NCI-H2081 treated with DMSO at 0.1 percent for 48 hours (cell line): ENCODE data around the gene PAPLN.
"Not testable (repeated sequence)": the region's sequence is repeated elsewhere in the genome, so short reads cannot be mapped to it uniquely, and the experiment has no call there.

Experiments used
- DNase-seq: peaks from one replicate; lab custom pipeline; 2025; lab: John Stamatoyannopoulos, UW

The PAPLN gene, protein sequence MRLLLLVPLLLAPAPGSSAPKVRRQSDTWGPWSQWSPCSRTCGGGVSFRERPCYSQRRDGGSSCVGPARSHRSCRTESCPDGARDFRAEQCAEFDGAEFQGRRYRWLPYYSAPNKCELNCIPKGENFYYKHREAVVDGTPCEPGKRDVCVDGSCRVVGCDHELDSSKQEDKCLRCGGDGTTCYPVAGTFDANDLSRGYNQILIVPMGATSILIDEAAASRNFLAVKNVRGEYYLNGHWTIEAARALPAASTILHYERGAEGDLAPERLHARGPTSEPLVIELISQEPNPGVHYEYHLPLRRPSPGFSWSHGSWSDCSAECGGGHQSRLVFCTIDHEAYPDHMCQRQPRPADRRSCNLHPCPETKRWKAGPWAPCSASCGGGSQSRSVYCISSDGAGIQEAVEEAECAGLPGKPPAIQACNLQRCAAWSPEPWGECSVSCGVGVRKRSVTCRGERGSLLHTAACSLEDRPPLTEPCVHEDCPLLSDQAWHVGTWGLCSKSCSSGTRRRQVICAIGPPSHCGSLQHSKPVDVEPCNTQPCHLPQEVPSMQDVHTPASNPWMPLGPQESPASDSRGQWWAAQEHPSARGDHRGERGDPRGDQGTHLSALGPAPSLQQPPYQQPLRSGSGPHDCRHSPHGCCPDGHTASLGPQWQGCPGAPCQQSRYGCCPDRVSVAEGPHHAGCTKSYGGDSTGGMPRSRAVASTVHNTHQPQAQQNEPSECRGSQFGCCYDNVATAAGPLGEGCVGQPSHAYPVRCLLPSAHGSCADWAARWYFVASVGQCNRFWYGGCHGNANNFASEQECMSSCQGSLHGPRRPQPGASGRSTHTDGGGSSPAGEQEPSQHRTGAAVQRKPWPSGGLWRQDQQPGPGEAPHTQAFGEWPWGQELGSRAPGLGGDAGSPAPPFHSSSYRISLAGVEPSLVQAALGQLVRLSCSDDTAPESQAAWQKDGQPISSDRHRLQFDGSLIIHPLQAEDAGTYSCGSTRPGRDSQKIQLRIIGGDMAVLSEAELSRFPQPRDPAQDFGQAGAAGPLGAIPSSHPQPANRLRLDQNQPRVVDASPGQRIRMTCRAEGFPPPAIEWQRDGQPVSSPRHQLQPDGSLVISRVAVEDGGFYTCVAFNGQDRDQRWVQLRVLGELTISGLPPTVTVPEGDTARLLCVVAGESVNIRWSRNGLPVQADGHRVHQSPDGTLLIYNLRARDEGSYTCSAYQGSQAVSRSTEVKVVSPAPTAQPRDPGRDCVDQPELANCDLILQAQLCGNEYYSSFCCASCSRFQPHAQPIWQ

GRCh38 chr14:73237219-73237785, at the start of gene PAPLN:
Gene PAPLN, plus strand, starts transcription at chr14:73237506. Its CDS starts 2,273 bp downstream, at chr14:73239779.
- DNase-seq = no peak

DNA sequence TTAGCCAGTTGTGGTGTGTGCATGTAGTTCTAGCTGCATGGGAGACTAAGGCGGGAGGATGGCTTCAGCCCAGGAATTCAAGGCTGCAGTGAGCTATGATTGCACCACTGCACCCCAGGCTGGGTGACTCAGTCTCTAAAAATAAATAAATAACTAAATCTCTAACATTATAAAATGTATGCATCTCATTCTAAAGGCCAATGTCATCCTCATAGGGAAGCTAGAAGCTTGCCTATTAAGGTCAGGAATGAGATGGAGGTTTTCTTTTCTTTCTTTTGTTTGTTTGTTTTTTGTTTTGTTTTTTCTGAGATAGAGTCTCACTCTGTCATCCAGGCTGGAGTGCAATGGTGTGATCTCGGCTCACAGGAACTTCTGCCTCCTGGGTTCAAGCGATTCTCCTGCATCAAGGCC, 48.8 kb upstream of the PAPLN start:
- DNase-seq = no peak

DNA sequence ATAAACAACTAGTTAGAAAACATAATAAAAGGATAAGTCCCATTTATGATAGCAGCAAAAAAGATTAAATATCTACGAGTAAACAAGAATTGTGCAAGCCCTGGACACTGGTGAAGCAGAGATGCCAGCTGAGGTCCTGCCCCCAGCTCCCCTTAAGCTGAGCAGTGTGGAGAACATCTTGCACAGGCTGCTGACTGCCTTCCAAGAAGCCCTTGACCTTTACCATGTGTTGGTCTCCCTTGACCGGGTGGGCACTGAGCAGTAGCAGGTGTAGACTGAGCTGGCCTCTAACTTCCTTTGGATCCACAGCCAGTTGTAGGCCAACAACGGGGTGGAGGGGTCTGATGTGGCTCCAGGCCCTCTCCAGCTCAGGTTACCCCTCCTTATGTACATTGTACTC, 47.7 kb upstream of the PAPLN start:
- DNase-seq = no peak

DNA sequence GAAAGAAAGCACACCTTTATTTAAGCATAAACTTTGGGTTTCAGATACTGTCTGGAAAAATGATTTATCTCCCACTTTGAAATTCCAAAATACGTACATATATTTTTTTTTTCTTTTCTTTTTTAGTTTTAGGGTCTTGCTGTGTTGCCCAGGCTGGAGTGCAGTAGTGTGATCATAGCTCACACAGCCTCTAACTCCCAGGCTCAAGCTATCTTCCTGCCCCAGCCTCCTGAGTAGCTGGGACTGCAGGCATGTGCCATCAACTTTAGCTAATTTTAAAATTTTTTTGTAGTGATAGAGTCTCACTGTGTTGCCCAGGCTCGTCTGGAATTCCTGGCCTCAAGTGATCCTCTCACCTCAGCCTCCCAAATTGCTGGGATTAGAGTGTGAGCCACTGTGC, 45.9 kb upstream of the PAPLN start:
- DNase-seq = no peak

GRCh38 chr14:73194306-73194705, 43.0 kb upstream of the PAPLN start:
- not testable (repeated sequence) for DNase-seq

DNA sequence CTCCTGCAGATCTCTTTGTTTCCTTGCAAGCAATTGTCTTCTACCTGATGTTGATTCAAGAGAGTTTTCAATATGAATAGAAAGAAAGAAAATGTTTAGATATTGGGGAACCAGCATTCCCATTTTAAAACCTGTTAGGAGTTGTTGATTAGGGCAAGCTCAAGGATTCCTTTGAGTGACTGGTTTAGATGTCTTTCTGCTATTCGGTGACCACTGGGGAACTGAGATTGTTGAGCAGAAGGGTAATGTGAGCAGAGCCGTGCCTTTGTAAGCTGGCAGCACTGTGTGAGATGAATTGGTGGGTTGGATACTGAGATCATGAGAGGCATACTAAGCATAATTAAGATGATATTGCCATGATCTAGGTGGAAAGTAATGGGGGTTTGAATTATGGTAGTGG, 39.1 kb upstream of the PAPLN start:
- no peak for DNase-seq

GRCh38 chr14:73203527-73203926, 33.8 kb upstream of the PAPLN start:
- DNase-seq = no peak

- no peak for DNase-seq
These were observed 29.7 kb upstream of the PAPLN start for GRCh38 chr14:73207615-73208014.

- no peak for DNase-seq
These were observed 28.9 kb upstream of the PAPLN start for GRCh38 chr14:73208390-73208789.

GRCh38 chr14:73208846-73209245, 28.5 kb upstream of the PAPLN start:
- no peak for DNase-seq

DNA sequence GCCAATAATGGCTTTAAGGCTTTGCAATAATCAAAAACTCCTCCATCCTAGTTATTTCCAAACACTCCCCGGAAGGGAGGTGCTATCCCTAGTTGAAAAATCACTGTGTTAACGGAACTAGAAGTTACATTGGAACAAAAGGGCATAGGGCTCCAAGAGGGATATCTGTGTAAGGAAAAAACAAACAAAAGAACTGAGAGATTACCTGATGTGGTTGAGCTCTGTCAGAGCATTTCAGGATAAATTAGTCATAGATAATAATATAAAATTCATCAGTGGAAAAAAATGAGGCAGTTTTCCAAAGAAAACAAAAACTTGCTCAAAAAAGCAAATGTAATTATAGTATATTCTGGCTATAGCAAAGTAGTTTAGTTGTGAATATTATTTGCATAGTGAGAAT, 27.4 kb upstream of the PAPLN start:
- DNase-seq = no peak

- no peak for DNase-seq
These were observed 25.9 kb upstream of the PAPLN start for GRCh38 chr14:73211251-73212040.

DNA sequence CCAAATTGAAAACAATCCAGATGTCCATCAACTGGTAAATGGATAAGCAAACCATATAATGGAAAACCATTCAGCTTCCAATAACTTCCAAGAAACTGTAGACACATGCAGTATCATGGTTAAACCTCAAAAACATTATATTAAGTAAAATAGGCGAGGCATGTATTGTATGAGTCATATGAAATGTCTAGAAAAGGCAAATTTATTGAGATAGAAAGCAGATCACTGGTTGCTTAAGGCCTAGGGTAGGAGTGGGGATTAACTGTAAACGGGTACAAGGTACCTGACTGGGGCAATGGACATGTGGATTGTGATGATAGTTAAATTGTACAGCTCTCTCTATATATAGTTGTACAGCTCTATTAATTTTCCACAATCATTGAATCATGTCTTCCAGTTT, 21.3 kb upstream of the PAPLN start:
- DNase-seq = no peak

GRCh38 chr14:73217411-73217810, 19.9 kb upstream of the PAPLN start:
- no peak for DNase-seq

DNA sequence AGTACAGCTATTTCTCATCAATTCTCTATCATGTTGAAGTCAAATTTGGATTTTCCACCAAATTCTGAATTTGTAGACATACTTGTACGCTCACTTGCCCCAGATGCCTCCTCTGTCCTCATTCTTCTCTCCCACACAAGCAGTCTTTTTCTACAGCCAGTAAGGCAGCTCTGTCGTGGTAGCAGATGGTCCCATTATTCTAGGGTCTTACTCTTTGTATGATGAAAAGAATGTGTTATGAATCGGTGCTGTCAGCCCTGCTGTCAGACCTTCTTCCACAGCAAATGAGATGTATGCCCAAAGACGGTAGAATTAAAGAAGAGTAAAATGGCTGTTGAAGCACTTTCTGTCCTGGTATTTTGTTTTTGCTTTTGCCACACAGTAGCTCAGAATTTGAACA, 17.2 kb upstream of the PAPLN start:
- no peak for DNase-seq

DNA sequence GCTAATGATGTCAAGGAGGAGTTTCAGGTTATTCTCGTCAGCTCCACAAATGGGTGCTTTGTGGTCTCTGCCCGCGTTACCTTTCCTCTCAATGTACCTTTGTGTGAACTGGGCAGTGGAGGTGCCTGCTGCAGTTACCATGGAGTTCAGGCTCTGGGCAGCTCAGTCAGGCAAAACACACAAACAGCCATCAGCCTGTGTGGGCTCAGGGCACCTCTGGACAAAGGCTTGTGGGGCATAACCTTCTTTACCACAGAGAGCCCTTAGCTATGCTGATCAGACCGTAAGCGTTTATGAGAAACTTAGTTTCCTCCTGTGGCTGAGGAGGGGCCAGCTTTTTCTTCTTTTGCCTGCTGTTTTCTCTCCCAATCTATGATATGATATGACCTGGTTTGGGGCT, 16.7 kb upstream of the PAPLN start:
- no peak for DNase-seq

- no peak for DNase-seq
These were observed 15.4 kb upstream of the PAPLN start for GRCh38 chr14:73221945-73222344.

DNA sequence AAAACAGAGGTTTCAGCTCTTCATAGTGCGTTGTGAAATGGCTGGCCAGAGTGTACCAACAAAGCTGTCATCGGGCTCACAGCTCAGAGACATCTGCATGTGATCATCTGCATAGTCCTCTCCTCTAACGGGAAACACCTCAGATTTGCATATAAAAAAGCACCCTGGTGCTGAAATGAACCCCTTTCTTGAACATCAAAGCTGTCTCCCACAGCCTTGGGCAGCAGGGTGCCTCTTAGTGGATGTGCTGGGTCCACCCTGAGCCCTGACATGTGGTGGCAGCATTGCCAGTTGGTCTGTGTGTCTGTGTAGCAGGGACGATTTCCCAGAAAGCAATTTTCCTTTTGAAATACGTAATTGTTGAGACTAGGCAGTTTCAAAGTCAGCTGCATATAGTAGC, 14.3 kb upstream of the PAPLN start:
- DNase-seq = no peak

DNA sequence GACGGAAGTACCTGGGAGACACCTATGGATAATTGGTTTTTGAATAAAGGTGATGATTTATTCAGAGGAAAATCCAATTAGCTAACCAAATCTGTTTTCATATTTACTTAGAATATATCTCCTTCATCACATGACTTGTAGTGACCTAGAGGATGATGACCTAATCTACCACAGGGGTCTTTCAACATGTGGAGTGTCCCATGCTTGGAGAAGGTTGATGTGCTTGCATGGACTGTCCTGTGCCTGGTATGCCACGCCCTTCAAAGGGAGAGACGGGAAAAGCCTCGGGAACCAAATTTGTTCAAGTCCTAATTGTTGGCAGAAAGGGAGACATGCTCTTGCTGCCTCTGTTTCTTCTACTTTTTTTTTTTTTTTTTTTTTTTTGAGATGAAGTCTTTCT, 11.8 kb upstream of the PAPLN start:
- no peak for DNase-seq

DNA sequence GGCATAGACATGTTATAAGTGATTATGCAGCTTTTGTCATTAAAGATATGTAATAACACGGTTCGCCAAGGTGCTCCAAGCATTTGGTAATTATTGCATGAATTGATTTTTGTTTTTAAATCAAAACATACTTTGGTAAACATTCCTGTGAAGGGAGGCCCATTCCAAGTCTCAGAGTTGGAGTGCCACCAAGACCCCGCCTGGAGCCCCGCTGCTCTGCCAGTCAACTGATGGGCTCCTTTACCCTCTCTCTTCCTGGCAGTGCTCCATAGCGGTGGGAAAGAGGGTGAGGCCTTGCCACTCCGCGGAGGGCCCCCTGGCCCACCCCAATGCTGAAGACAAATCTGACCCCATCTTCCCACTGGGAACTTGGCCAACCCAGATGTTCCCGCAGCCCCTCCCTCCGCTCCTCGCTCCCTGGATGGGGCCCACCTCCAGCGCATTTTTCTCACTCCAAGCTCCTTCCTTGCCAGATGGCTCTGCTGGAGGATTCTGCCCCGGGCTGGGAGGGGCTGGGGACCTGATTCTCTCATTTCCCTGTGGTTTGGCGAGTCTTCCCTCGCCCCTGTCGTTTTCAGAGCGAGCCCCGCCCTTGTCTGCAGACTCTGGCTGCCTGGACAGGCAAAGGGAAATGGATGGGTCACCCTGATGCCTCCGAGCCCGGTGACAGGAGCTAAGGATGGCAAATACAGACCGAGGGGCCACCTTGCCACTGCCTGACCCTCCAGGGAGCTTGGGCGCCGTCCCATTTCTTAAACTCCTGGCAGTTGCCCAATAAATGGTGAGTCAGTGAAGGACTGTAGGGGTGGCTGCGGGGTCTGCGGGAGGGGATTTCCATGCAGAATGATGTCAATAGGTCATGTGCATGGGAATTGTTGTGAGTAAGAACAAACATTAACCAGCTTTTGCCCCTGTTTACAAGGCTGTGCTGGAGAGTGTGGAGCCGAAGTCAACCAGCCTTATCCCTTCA, 9.2 kb upstream of the PAPLN start:
- DNase-seq = no peak
